HG03139 (cell line): ENCODE results near the gene ARID3C.
A peak's percentile ranks its signal among the peaks of the same experiment; 100 is the strongest.

Experiments used
- ATAC-seq: cut with Tn5 transposase; IDR thresholded peaks from one replicate; pipeline ENCODE4 v1.9.1; 2021; ENCODE audit not compliant: unreplicated experiment

ARID3C gene

GRCh38 chr9:34628656-34629490, at the start of gene ARID3C:
Gene ARID3C, minus strand, starts transcription at chr9:34629066. Its CDS starts 1,052 bp downstream, at chr9:34628014.
- ATAC-seq: no peak

- ATAC-seq: no peak
These were observed 47.0 kb upstream of the ARID3C start for GRCh38 chr9:34675869-34676268.

- no peak for ATAC-seq
These were observed 46.3 kb upstream of the ARID3C start for GRCh38 chr9:34675048-34675714.

- ATAC-seq: no peak
These were observed 45.6 kb upstream of the ARID3C start for GRCh38 chr9:34674440-34674839.

- ATAC-seq: no peak
These were observed 42.4 kb upstream of the ARID3C start for GRCh38 chr9:34671307-34671706.

- no peak for ATAC-seq
These were observed 41.1 kb upstream of the ARID3C start for GRCh38 chr9:34669809-34670562.

GRCh38 chr9:34665381-34666250, 36.8 kb upstream of the ARID3C start:
- ATAC-seq: peak; percentile 57

- ATAC-seq: peak; percentile 14
These were observed 36.2 kb upstream of the ARID3C start for GRCh38 chr9:34665067-34665380.

- no peak for ATAC-seq
These were observed 35.6 kb upstream of the ARID3C start for GRCh38 chr9:34664281-34665066.

GRCh38 chr9:34663303-34663605, 34.4 kb upstream of the ARID3C start:
- no peak for ATAC-seq

GRCh38 chr9:34662526-34663302, 33.8 kb upstream of the ARID3C start, which contains the start of gene CCL27:
Gene CCL27, minus strand, starts transcription at chr9:34662657. Its CDS starts 24 bp downstream, at chr9:34662633.
- ATAC-seq: no peak

- ATAC-seq: no peak
These were observed 30.9 kb upstream of the ARID3C start for GRCh38 chr9:34659592-34660253.

- ATAC-seq: no peak
These were observed 29.6 kb upstream of the ARID3C start for GRCh38 chr9:34658461-34658860.

- no peak for ATAC-seq
These were observed 28.1 kb upstream of the ARID3C start for GRCh38 chr9:34656992-34657391.

- ATAC-seq: no peak
These were observed 26.5 kb upstream of the ARID3C start for GRCh38 chr9:34655394-34655793.

- no peak for ATAC-seq
These were observed 25.6 kb upstream of the ARID3C start for GRCh38 chr9:34654323-34655051.

- no peak for ATAC-seq
These were observed 24.5 kb upstream of the ARID3C start for GRCh38 chr9:34653151-34654072.
